HepG2 (cell line): ENCODE data around the gene NELL2. TPM values are rescaled to one million over a fixed set of nuclear protein-coding genes. Genes with fewer than 3 reads are reported as not detected.

Experiments used
- ATAC-seq: fragments of 200-7000 bp; cut with Tn5 transposase; 3 replicates; pipeline ENCODE4 v1.9.1; 2020; ENCODE audit warnings: mild to moderate bottlenecking, moderate library complexity
- BruUV-seq: library from RNA; stranded (reverse); fragments of 400-500 nt; replicated peaks from 2 replicates; lab custom pipeline; 2021; lab: Mats Ljungman, UMichigan
- CTCF ChIA-PET: fragments of 300-600 bp; formaldehyde crosslinking; extraction: SDS; loops from one replicate; lab custom pipeline; 2021; ENCODE audit warnings: low total read pairs, inconsistent platforms, low intra/inter-chr PET ratio; lab: Yijun Ruan, JAX
- POLR2A ChIA-PET: fragments of 350-600 bp; sonication (Branson Sonifier 250); formaldehyde crosslinking; loops from one replicate; lab custom pipeline; 2020; ENCODE audit warnings: antibody characterized with exemption, inconsistent platforms; lab: Yijun Ruan, JAX
- DNase-seq: peaks from one replicate; pipeline ENCODE4 v3.0.0-alpha.2; 2015; ENCODE audit warnings: low spot score
- FAIRE-seq: peaks from 3 replicates; lab custom pipeline; 2011; peaks lifted over from hg19 to GRCh38; lab: Jason Lieb, UNC
- H2AFZ ChIP-seq: one replicate; pipeline ENCODE4 v1.6.1; 2011; ENCODE audit warnings: low read length, inconsistent platforms
- H3K27ac ChIP-seq: fragments of 300-600 bp; 3 replicates; pipeline ENCODE4 v1.8.0; 2011; ENCODE audit warnings: mixed run types, mild to moderate bottlenecking, mixed read lengths, low read length, inconsistent platforms; ENCODE audit not compliant: insufficient read depth; ENCODE audit errors: extremely low read length
- H3K27me3 ChIP-seq, 2 experiments: fragments of 200-600 bp in 1 of 2; 2 replicates in 1 of 2; 3 replicates in 1 of 2; pipeline versions ENCODE4 v1.6.0 to v1.8.0; 2011; ENCODE audit warnings: low read length in 2 of 2, mild to moderate bottlenecking in 2 of 2, moderate library complexity in 2 of 2, inconsistent platforms in 1 of 2; ENCODE audit not compliant: insufficient read depth in 2 of 2, control insufficient read depth in 1 of 2
- H3K36me3 ChIP-seq, 2 experiments: fragments of 200-600 bp in 1 of 2; replicated peaks in 1 of 2; 2 replicates in 1 of 2; 3 replicates in 1 of 2; pipeline versions ENCODE4 v1.5.1 to v1.8.0; 2011; ENCODE audit warnings: low read length in 2 of 2, inconsistent platforms in 1 of 2; ENCODE audit not compliant: insufficient read depth in 2 of 2, control insufficient read depth in 1 of 2
- H3K4me1 ChIP-seq: 2 replicates; pipeline ENCODE4 v1.5.1; 2012; ENCODE audit warnings: low read length, inconsistent platforms; ENCODE audit not compliant: insufficient read depth
- H3K4me2 ChIP-seq: 2 replicates; pipeline ENCODE4 v1.6.0; 2011; ENCODE audit warnings: low read depth, low read length, inconsistent platforms
- H3K4me3 ChIP-seq, 3 experiments: fragments of 200-600 bp in 1 of 3; sonication (generic), shearing (Covaris generic) in 1 of 3; replicated peaks in 1 of 3; 2 replicates each; pipeline ENCODE4 v1.5.1; 2011 to 2016; ENCODE audit warnings: low read length in 3 of 3, inconsistent platforms in 2 of 3, low read depth in 2 of 3, mild to moderate bottlenecking in 2 of 3, control low read depth in 1 of 3, mixed read lengths in 1 of 3; ENCODE audit not compliant: insufficient read depth in 1 of 3
- H3K79me2 ChIP-seq: one replicate; pipeline ENCODE4 v1.6.1; 2011; ENCODE audit warnings: low read length, inconsistent platforms; ENCODE audit not compliant: insufficient read depth
- H3K9ac ChIP-seq: 2 replicates; pipeline ENCODE4 v1.6.0; 2011; ENCODE audit warnings: mild to moderate bottlenecking, low read depth, low read length, inconsistent platforms; ENCODE audit not compliant: insufficient read depth
- H3K9me3 ChIP-seq: 2 replicates; pipeline ENCODE4 v1.5.1; 2012; ENCODE audit warnings: mild to moderate bottlenecking, low read length
- H4K20me1 ChIP-seq: 2 replicates; pipeline ENCODE4 v1.6.0; 2011; ENCODE audit warnings: inconsistent platforms, mild to moderate bottlenecking, low read length, moderate library complexity; ENCODE audit not compliant: insufficient read depth
- IKZF1 ChIP-seq: fragments of 450-650 bp; IDR thresholded peaks from 2 replicates; pipeline ENCODE4 v1.7.1; 2016
- KLF15 ChIP-seq: sonication (generic); formaldehyde crosslinking; IDR thresholded peaks from 2 replicates; pipeline ENCODE4 v1.8.1; 2023; ENCODE audit warnings: borderline replicate concordance, mild to moderate bottlenecking, inconsistent platforms, missing genetic modification reagents, mixed read lengths
- MAX ChIP-seq: IDR thresholded peaks from 2 replicates; pipeline ENCODE4 v1.6.1; 2012; ENCODE audit warnings: inconsistent platforms
- MYNN ChIP-seq: sonication (generic); formaldehyde crosslinking; IDR thresholded peaks from 2 replicates; pipeline ENCODE4 v1.4.0; 2020; ENCODE audit warnings: mild to moderate bottlenecking, low read depth, missing genetic modification reagents
- RARG ChIP-seq: sonication (generic); formaldehyde crosslinking; IDR thresholded peaks from 2 replicates; pipeline ENCODE4 v1.4.0; 2020; ENCODE audit warnings: low read depth, mild to moderate bottlenecking, missing genetic modification reagents
- RXRB ChIP-seq: IDR thresholded peaks from 2 replicates; pipeline ENCODE4 v1.6.1; 2016; ENCODE audit warnings: borderline replicate concordance, missing genetic modification reagents, missing compliant biosample characterization
- SNAI1 ChIP-seq: sonication (generic); formaldehyde crosslinking; IDR thresholded peaks from 2 replicates; pipeline ENCODE4 v1.5.0; 2020; ENCODE audit warnings: mild to moderate bottlenecking, missing genetic modification reagents, borderline replicate concordance
- ZNF101 ChIP-seq: sonication (generic); formaldehyde crosslinking; IDR thresholded peaks from 2 replicates; pipeline ENCODE4 v1.4.0; 2020; ENCODE audit warnings: mild to moderate bottlenecking, low read depth, missing genetic modification reagents, borderline replicate concordance
- ZNF18 ChIP-seq: sonication (generic); formaldehyde crosslinking; IDR thresholded peaks from 2 replicates; pipeline ENCODE4 v1.8.0; 2022; ENCODE audit warnings: mild to moderate bottlenecking, missing genetic modification reagents; ENCODE audit not compliant: insufficient replicate concordance
- WGBS: methylation state at CpG from one replicate; pipeline ENCODE4 v1.1.6; 2017; ENCODE audit warnings: low lambda C conversion rate; 5-methylcytosine and 5-hydroxymethylcytosine counted together
- in situ Hi-C: cut with HindIII; loops from 2 replicates; pipeline ENCODE4 v1.10.0; 2017; ENCODE audit warnings: low pct_unique_long_range_greater_than_20kb; ENCODE audit not compliant: extremely low pct_ligation_motif_present
- intact Hi-C: fragments of 100-400 bp; cut with micrococcal nuclease; formaldehyde crosslinking; loops from one replicate; pipeline ENCODE4 v1.10.0; 2022; ENCODE audit not compliant: unreplicated experiment
- polyA plus RNA-seq, 8 experiments: library from polyadenylated mRNA; depleted of rRNA in 3 of 8; stranded (reverse) in 7 of 8; unstranded in 1 of 8; fragments of >200 nt; fragmentation: Illumina TruSeq in 4 of 8; extraction: Trizol in 4 of 8; gene quantifications; 2 replicates each; pipeline versions ENCODE4 v1.2.1 to v1.2.3, GENCODE V29; 2011 to 2016; ENCODE audit warnings: low read depth in 4 of 8, missing spikeins in 1 of 8, mixed read lengths in 1 of 8; ENCODE audit not compliant: insufficient read depth in 1 of 8
- total RNA-seq, 5 experiments: library from RNA; depleted of rRNA; stranded (reverse); fragments of >200 nt; fragmentation: Illumina TruSeq; extraction: Trizol; gene quantifications; 2 replicates each; pipeline ENCODE4 v1.2.3, GENCODE V29; 2016; ENCODE audit warnings: low read depth in 1 of 5
- TF ChIP-seq, protein P1 (sequence below): IDR thresholded peaks from 2 replicates; pipeline ENCODE4 v1.6.1; 2016
- TF ChIP-seq, protein P2 (sequence below): sonication (generic); formaldehyde crosslinking; conservative IDR thresholded peaks from 2 replicates; pipeline ENCODE4 v1.4.0; 2020; ENCODE audit warnings: mild to moderate bottlenecking, missing genetic modification reagents, moderate library complexity
- TF ChIP-seq, protein P3 (sequence below): IDR thresholded peaks from 2 replicates; pipeline ENCODE4 v1.6.1; 2018; ENCODE audit warnings: missing genetic modification reagents
- TF ChIP-seq, protein P4 (sequence below): sonication (generic); formaldehyde crosslinking; IDR thresholded peaks from 2 replicates; pipeline ENCODE4 v1.8.1; 2022; ENCODE audit warnings: low read depth, mild to moderate bottlenecking, missing genetic modification reagents

NELL2 gene
- total and polyA plus RNA-seq, 2 of the 13 experiments (the other 11 are each of a cell fraction or from before 2014, with no cell fraction given): 0.11 TPM; not detected in 1

- H2AFZ ChIP-seq: no peak overlapping the region
- H3K79me2 ChIP-seq: no peaks in the 10 kb centered on the region
- POLR2A ChIA-PET: no interaction called here
- in situ Hi-C loops: no loop called here
- no peak overlapping the region for H3K9ac ChIP-seq
- no peak overlapping the region for H3K4me3 ChIP-seq
- no peaks in the 10 kb centered on the region for H3K9me3 ChIP-seq
- ATAC-seq (no peak), FAIRE-seq (no peak), DNase-seq (no peak)
- H4K20me1 ChIP-seq: no peaks in the 10 kb centered on the region
- no peak overlapping the region for H3K27ac ChIP-seq
- intact Hi-C loops: no loop called here
- WGBS: 11% methylated on average over 2 of the region's 2 CpGs
- no peak overlapping the region for H3K4me2 ChIP-seq
- H3K27me3 ChIP-seq: no peaks in the 10 kb centered on the region
- no peaks in the 10 kb centered on the region for H3K4me1 ChIP-seq
- H3K36me3 ChIP-seq: no peaks in the 10 kb centered on the region
- BruUV-seq: no TSS peak
- CTCF ChIA-PET: no interaction called here
- TF ChIP-seq KLF15: no peak
- TF ChIP-seq MYNN (CRISPR knock-in tag): no peak
- no peak for TF ChIP-seq IKZF1
- no peak for TF ChIP-seq MAX
- TF ChIP-seq SNAI1: no peak
- no peak for TF ChIP-seq RARG (CRISPR knock-in tag)
- TF ChIP-seq RXRB (CRISPR knock-in tag): no peak
- TF ChIP-seq, protein P1, sequence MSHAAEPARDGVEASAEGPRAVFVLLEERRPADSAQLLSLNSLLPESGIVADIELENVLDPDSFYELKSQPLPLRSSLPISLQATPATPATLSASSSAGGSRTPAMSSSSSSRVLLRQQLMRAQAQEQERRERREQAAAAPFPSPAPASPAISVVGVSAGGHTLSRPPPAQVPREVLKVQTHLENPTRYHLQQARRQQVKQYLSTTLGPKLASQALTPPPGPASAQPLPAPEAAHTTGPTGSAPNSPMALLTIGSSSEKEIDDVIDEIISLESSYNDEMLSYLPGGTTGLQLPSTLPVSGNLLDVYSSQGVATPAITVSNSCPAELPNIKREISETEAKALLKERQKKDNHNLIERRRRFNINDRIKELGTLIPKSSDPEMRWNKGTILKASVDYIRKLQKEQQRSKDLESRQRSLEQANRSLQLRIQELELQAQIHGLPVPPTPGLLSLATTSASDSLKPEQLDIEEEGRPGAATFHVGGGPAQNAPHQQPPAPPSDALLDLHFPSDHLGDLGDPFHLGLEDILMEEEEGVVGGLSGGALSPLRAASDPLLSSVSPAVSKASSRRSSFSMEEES: no peak
- TF ChIP-seq, protein P2, sequence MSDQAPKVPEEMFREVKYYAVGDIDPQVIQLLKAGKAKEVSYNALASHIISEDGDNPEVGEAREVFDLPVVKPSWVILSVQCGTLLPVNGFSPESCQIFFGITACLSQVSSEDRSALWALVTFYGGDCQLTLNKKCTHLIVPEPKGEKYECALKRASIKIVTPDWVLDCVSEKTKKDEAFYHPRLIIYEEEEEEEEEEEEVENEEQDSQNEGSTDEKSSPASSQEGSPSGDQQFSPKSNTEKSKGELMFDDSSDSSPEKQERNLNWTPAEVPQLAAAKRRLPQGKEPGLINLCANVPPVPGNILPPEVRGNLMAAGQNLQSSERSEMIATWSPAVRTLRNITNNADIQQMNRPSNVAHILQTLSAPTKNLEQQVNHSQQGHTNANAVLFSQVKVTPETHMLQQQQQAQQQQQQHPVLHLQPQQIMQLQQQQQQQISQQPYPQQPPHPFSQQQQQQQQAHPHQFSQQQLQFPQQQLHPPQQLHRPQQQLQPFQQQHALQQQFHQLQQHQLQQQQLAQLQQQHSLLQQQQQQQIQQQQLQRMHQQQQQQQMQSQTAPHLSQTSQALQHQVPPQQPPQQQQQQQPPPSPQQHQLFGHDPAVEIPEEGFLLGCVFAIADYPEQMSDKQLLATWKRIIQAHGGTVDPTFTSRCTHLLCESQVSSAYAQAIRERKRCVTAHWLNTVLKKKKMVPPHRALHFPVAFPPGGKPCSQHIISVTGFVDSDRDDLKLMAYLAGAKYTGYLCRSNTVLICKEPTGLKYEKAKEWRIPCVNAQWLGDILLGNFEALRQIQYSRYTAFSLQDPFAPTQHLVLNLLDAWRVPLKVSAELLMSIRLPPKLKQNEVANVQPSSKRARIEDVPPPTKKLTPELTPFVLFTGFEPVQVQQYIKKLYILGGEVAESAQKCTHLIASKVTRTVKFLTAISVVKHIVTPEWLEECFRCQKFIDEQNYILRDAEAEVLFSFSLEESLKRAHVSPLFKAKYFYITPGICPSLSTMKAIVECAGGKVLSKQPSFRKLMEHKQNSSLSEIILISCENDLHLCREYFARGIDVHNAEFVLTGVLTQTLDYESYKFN (CRISPR knock-in tag): no peak
- TF ChIP-seq, protein P3, sequence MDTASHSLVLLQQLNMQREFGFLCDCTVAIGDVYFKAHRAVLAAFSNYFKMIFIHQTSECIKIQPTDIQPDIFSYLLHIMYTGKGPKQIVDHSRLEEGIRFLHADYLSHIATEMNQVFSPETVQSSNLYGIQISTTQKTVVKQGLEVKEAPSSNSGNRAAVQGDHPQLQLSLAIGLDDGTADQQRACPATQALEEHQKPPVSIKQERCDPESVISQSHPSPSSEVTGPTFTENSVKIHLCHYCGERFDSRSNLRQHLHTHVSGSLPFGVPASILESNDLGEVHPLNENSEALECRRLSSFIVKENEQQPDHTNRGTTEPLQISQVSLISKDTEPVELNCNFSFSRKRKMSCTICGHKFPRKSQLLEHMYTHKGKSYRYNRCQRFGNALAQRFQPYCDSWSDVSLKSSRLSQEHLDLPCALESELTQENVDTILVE: no peak
- no peak for TF ChIP-seq ZNF18 (CRISPR knock-in tag)
- TF ChIP-seq, protein P4, sequence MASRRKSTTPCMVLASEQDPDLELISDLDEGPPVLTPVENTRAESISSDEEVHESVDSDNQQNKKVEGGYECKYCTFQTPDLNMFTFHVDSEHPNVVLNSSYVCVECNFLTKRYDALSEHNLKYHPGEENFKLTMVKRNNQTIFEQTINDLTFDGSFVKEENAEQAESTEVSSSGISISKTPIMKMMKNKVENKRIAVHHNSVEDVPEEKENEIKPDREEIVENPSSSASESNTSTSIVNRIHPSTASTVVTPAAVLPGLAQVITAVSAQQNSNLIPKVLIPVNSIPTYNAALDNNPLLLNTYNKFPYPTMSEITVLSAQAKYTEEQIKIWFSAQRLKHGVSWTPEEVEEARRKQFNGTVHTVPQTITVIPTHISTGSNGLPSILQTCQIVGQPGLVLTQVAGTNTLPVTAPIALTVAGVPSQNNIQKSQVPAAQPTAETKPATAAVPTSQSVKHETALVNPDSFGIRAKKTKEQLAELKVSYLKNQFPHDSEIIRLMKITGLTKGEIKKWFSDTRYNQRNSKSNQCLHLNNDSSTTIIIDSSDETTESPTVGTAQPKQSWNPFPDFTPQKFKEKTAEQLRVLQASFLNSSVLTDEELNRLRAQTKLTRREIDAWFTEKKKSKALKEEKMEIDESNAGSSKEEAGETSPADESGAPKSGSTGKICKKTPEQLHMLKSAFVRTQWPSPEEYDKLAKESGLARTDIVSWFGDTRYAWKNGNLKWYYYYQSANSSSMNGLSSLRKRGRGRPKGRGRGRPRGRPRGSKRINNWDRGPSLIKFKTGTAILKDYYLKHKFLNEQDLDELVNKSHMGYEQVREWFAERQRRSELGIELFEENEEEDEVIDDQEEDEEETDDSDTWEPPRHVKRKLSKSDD: no peak
- no peak for TF ChIP-seq ZNF101 (CRISPR knock-in tag)
- TF ChIP-seq, all 625 proteins: peak for 0
These were observed 366.6 kb downstream of the NELL2 start for GRCh38 chr12:44509471-44509870.
